ENCODE data around the gene MBD6. TPM values are rescaled to one million over a fixed set of nuclear protein-coding genes. Genes with fewer than 3 reads are reported as not detected.

The MBD6 gene
- total RNA-seq, 2 donors from 2014 or later = 12.5 to 14.4 TPM

DNA sequence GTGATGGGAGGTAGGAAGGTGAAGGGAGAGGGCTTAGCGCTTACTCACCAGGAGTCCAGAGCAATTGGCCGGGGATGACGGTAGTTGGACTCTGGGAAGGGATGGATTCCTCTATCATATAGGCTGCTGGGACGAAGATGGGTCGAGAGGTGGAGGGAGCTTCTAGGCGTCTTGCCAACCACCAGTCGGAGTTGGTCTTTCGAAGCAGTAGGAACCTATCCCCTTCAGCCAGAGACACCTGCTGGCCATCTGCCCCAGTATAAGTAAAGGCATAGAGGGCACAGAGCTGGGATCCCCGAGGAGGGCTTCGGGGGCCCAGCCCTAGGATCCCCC, 43.6 kb upstream of the MBD6 start:
- TF ChIP-seq CTCF (IDR thresholded peaks at IDR 0.05) = no peak
- DNase-seq (ENCODE audit: low spot score) = no peak
- peaks cover 0 to 18% of the 10 kb centered on the region in 2 donors for H3K4me1 ChIP-seq
- no peaks in the 10 kb centered on the region for H3K9me3 ChIP-seq
- H3K27ac ChIP-seq = peak overlapping the region; percentile 3 to 7
- H3K4me3 ChIP-seq = no peak overlapping the region
- H3K36me3 ChIP-seq = no peaks in the 10 kb centered on the region
- peaks cover 16 to 24% of the 10 kb centered on the region in 2 donors for H3K27me3 ChIP-seq

DNA sequence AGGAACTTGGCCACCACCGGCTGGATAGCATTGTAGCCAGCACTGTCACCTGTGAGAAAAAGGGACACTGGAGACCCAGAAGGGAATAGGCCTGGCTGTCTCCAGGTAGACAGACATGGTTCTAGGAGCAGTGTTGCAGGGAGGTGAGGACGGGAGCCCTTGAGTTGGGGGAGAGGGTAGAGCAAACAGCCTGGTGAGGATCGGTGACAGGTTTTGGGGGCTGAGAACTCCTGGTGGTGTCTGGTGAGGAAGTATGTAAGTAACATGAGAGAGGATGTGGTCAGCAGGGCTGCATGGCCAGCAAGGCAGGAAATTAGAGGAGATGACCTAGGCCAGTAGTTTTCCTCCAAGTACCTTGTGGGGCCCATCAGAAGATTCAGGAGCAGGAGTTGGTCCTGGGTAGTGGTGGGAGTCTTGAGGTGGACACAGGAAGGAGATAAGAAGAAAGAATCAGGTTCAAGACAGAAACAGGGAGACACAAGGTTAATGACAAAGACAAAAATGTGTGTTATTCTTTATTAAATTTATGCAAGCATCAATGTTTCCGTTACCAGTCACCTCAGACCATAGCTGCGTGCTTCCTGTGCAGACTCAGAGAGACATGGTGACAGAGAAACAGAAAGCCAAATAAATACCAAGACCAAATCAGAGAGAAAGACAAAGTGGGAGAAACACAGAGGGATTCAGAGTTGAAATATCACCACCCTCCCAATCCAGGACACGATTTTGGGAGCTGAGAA, 43.1 kb upstream of the MBD6 start, which contains the start of gene ARHGAP9:
TSS of gene ARHGAP9 (minus strand) at position 491 of the 740 bp plus-strand sequence. CDS start at position 31, 460 bp downstream.
- no peak within 1 kb of the TSS for H3K4me3 ChIP-seq
- peaks cover 16 to 20% of the 10 kb centered on the region in 2 donors for H3K27me3 ChIP-seq
- DNase-seq (ENCODE audit: low spot score) = no peak
- H3K4me1 ChIP-seq = peaks cover 0 to 18% of the 10 kb centered on the region in 2 donors
- no peaks in the 10 kb centered on the region for H3K36me3 ChIP-seq
- no peak for TF ChIP-seq CTCF (IDR thresholded peaks at IDR 0.05)
- H3K27ac ChIP-seq = peak within 1 kb of the TSS; percentile 7 to 49
- H3K9me3 ChIP-seq = no peaks in the 10 kb centered on the region

DNA sequence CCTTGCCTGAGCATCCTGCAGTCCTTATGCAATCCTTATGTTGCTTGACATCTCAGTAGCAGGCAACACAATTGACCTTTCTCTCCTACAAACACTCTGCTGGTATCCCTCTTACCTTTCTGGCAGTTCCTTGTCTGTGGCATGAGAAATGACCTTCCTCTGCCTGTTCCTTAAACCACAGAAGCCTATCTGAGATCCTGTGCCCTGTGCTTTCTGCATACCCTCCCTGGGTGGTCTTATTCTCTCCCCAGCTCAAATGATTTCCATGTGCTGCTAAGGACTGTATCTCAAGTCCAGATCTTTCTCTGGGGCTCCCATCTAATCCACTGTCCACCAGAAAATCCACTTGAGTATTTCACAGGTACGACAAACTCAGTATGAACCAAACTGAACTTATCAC, 41.0 kb upstream of the MBD6 start:
- no peaks in the 10 kb centered on the region for H3K9me3 ChIP-seq
- H3K27ac ChIP-seq = no peak overlapping the region
- no peak for DNase-seq (ENCODE audit: low spot score)
- TF ChIP-seq CTCF (IDR thresholded peaks at IDR 0.05) = no peak
- H3K36me3 ChIP-seq = no peaks in the 10 kb centered on the region
- H3K4me1 ChIP-seq = no peaks in the 10 kb centered on the region
- H3K4me3 ChIP-seq = no peak overlapping the region
- peaks cover 0 to 4% of the 10 kb centered on the region in 2 donors for H3K27me3 ChIP-seq

DNA sequence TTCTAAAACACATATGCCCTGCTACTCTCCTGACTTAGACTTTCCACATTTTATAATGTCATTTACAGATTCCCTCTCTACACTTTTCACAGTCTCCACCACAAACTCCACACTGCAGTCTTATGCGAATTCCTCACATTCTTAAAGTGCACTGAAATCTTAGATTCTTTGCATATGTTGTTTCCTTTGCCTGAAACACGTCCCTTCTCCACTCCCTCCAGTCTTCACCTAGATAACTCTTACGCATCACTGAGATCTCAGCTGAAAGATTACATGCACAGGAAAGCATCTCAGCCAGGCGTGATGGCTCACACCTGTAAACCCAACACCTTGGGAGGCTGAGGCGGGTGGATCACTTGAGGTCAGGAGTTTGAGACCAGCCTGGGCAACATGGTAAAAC, 39.2 kb upstream of the MBD6 start:
- DNase-seq (ENCODE audit: low spot score) = no peak
- no peak overlapping the region for H3K4me3 ChIP-seq
- H3K36me3 ChIP-seq = no peaks in the 10 kb centered on the region
- H3K27me3 ChIP-seq = no peaks in the 10 kb centered on the region
- H3K4me1 ChIP-seq = peaks cover 0 to 6% of the 10 kb centered on the region in 2 donors
- H3K27ac ChIP-seq = no peak overlapping the region
- no peaks in the 10 kb centered on the region for H3K9me3 ChIP-seq
- no peak for TF ChIP-seq CTCF (IDR thresholded peaks at IDR 0.05)

DNA sequence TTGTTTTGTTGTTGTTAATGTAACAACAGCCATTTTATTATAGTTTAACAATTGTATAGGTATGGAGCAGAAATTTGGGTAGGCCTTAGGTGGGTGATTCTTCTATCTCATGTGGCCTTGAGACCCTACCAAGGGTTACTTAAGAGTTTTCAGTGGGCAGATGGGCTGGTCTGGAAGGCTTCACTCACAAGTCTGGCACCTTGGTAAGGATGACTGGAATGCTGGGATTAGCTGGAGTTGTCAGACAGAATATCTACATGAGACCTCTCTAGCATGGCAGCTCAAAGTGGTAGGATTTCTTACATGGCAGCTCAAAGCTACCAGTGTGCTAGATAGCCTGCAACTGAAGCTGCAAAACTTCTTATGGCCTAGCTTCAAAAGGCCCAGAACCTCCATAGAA, 36.9 kb upstream of the MBD6 start:
- H3K4me3 ChIP-seq = no peak overlapping the region
- H3K27me3 ChIP-seq = no peaks in the 10 kb centered on the region
- DNase-seq (ENCODE audit: low spot score) = no peak
- TF ChIP-seq CTCF (IDR thresholded peaks at IDR 0.05) = no peak
- H3K27ac ChIP-seq = no peak overlapping the region
- no peaks in the 10 kb centered on the region for H3K9me3 ChIP-seq
- peaks cover 0 to 15% of the 10 kb centered on the region in 2 donors for H3K4me1 ChIP-seq
- peaks cover 18% of the 10 kb centered on the region for H3K36me3 ChIP-seq

Data from right atrium auricular region (tissue), 2 donors.